NCI-H510A (cell line): ENCODE results near the gene ACAN.

Source experiments
- DNase-seq: peaks from one replicate; lab custom pipeline; 2025; lab: John Stamatoyannopoulos, UW

Gene ACAN

GRCh38 chr15:88802250-88802990 lies 816 bp upstream of the ACAN start:
- DNase-seq: no peak

GRCh38 chr15:88802991-88803240 lies 320 bp upstream of the ACAN start:
- DNase-seq: no peak

- DNase-seq: no peak
Observed at GRCh38 chr15:88803920-88804247, 648 bp downstream of the ACAN start.

GRCh38 chr15:88804257-88804656 lies 1.0 kb downstream of the ACAN start:
- no peak for DNase-seq

GRCh38 chr15:88805031-88805780 lies 2.0 kb downstream of the ACAN start:
- no peak for DNase-seq

GRCh38 chr15:88810446-88810845 lies 7.2 kb downstream of the ACAN start:
- no peak for DNase-seq

GRCh38 chr15:88812133-88812532 lies 8.9 kb downstream of the ACAN start:
- DNase-seq: no peak

- DNase-seq: no peak
Observed at GRCh38 chr15:88813960-88814359, 10.7 kb downstream of the ACAN start.

- no peak for DNase-seq
Observed at GRCh38 chr15:88814393-88814792, 11.2 kb downstream of the ACAN start.

GRCh38 chr15:88818920-88819319 lies 15.7 kb downstream of the ACAN start:
- no peak for DNase-seq

- no peak for DNase-seq
Observed at GRCh38 chr15:88821993-88822392, 18.8 kb downstream of the ACAN start.

GRCh38 chr15:88828791-88829190 lies 25.6 kb downstream of the ACAN start:
- no peak for DNase-seq

GRCh38 chr15:88830016-88830415 lies 26.8 kb downstream of the ACAN start:
- no peak for DNase-seq

- DNase-seq: no peak
Observed at GRCh38 chr15:88832820-88833730, 29.8 kb downstream of the ACAN start.

- DNase-seq: no peak
Observed at GRCh38 chr15:88833731-88834100, 30.5 kb downstream of the ACAN start.

GRCh38 chr15:88834211-88834812 lies 31.1 kb downstream of the ACAN start:
- DNase-seq: no peak

GRCh38 chr15:88835119-88835518 lies 31.9 kb downstream of the ACAN start:
- no peak for DNase-seq

GRCh38 chr15:88835646-88836045 lies 32.4 kb downstream of the ACAN start:
- no peak for DNase-seq

GRCh38 chr15:88838667-88839066 lies 35.4 kb downstream of the ACAN start:
- no peak for DNase-seq

GRCh38 chr15:88839146-88839545 lies 35.9 kb downstream of the ACAN start:
- no peak for DNase-seq

GRCh38 chr15:88839961-88840360 lies 36.7 kb downstream of the ACAN start:
- DNase-seq: no peak

- DNase-seq: no peak
Observed at GRCh38 chr15:88841236-88841635, 38.0 kb downstream of the ACAN start.

- no peak for DNase-seq
Observed at GRCh38 chr15:88842156-88842555, 38.9 kb downstream of the ACAN start.
